Fibroblast of pulmonary artery (primary cell): ENCODE data around the gene MICOS13.
A peak's percentile ranks its signal among the peaks of the same experiment; 100 is the strongest.

Experiments used
- DNase-seq: peaks from one replicate; pipeline ENCODE4 v3.0.0-alpha.2; 2010; ENCODE audit warnings: low read depth
- H3K4me3 ChIP-seq: replicated peaks from 2 replicates; pipeline ENCODE4 v1.5.1; 2011; ENCODE audit warnings: low read depth, mild to moderate bottlenecking, control low read depth, low read length, moderate library complexity
- CTCF ChIP-seq: IDR thresholded peaks from 2 replicates; pipeline ENCODE4 v1.5.1; 2011; ENCODE audit warnings: mild to moderate bottlenecking, control low read depth, low read length, inconsistent platforms; ENCODE audit errors: missing control alignments

MICOS13 gene

GRCh38 chr19:5684694-5685430 lies 4.5 kb upstream of the MICOS13 start:
- no peak for TF ChIP-seq CTCF
- no peak for DNase-seq

GRCh38 chr19:5683177-5683886 lies 3.0 kb upstream of the MICOS13 start:
- no peak for TF ChIP-seq CTCF
- no peak overlapping the region for H3K4me3 ChIP-seq
- DNase-seq: no peak

More at GRCh38 chr19:5684694-5685430, 4.5 kb upstream of the MICOS13 start:
- H3K4me3 ChIP-seq: no peak overlapping the region

- no peak for DNase-seq
- TF ChIP-seq CTCF: no peak
Measured at GRCh38 chr19:5682107-5682482, 1.8 kb upstream of the MICOS13 start.

GRCh38 chr19:5681391-5682106 lies 1.2 kb upstream of the MICOS13 start:
- DNase-seq: no peak
- TF ChIP-seq CTCF: no peak
- peak overlapping the region; percentile 99 for H3K4me3 ChIP-seq

More at GRCh38 chr19:5682107-5682482, 1.8 kb upstream of the MICOS13 start:
- no peak overlapping the region for H3K4me3 ChIP-seq

GRCh38 chr19:5680084-5680436 lies 256 bp downstream of the MICOS13 start:
- H3K4me3 ChIP-seq: peak overlapping the region; percentile 99
- DNase-seq: peak; percentile 26
- TF ChIP-seq CTCF: no peak

GRCh38 chr19:5679289-5680083 lies 830 bp downstream of the MICOS13 start:
- no peak for TF ChIP-seq CTCF
- no peak for DNase-seq
- peak overlapping the region; percentile 99 for H3K4me3 ChIP-seq
